H1 (cell line): ENCODE results near the gene MRPL22.

Experiments used
- JUND ChIP-seq: IDR thresholded peaks from 2 replicates; pipeline ENCODE4 v1.6.1; 2011; ENCODE audit warnings: mild to moderate bottlenecking, improper control_type of control experiment, low read length
- POLR2AphosphoS5 ChIP-seq: IDR thresholded peaks from 2 replicates; pipeline ENCODE4 v1.6.1; 2011; ENCODE audit warnings: low read depth, low read length
- SP1 ChIP-seq: IDR thresholded peaks from 2 replicates; pipeline ENCODE4 v1.6.1; 2011; ENCODE audit warnings: low read depth, low read length
- SP2 ChIP-seq: IDR thresholded peaks from 2 replicates; pipeline ENCODE4 v1.6.1; 2012; ENCODE audit warnings: mild to moderate bottlenecking, low read length, inconsistent platforms
- TAF1 ChIP-seq: IDR thresholded peaks from 2 replicates; pipeline ENCODE4 v1.6.1; 2011; ENCODE audit warnings: mild to moderate bottlenecking, low read depth, low read length
- TF ChIP-seq, protein P1 (sequence below), 3 experiments: IDR thresholded peaks; 1 replicate in 2 of 3; 2 replicates in 1 of 3; pipeline versions ENCODE4 v1.5.1 to v1.6.1; 2011; ENCODE audit warnings: low read length in 3 of 3, mild to moderate bottlenecking in 3 of 3, inconsistent platforms in 2 of 3, low read depth in 1 of 3, moderate library complexity in 1 of 3; ENCODE audit not compliant: insufficient read depth in 1 of 3; ENCODE audit errors: control extremely low read depth in 1 of 3

DNA sequence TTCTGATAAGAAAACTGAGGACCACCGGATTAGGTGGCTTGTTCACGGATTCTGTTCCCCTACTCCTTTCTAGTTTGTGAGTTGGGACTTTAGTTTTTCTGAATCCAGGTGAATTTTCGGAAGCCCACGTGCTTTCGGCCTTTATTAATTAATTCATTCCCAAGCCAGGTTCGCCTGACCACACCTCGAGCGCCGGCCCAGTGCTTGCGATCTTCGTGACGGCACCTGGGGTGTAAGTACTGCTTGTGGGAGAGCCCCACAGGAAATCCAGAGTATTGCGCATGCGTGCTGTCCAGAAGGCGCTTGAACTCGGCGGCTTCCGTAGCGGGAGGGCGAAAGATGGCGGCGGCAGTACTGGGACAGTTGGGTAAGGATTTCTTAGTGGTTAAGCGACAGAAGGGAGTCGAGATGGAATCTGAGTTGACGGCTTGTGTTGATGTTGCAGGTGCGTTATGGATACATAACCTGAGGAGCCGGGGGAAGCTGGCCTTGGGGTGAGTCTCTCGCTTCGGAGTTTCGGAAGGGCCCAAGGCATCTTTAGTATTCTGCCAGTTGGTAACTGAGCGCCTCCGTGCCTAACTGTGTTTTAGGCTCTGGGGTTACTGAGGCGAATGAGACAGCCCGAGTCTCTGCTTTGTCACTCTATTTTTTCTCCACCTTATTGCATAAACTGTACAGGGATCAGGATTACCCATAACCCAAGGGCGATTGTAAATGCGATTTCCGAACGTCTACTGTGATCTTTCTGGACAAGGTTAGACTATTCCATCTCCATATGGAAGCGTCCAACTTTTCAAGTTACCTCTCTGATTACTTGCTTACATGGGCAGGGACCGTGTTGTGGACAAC, at the start of gene MRPL22:
- TF ChIP-seq SP1 (no peak), TAF1 (peak; percentile 93), SP2 (no peak), JUND (no peak), POLR2AphosphoS5 (peak; percentile 78)
- TF ChIP-seq, protein P1, sequence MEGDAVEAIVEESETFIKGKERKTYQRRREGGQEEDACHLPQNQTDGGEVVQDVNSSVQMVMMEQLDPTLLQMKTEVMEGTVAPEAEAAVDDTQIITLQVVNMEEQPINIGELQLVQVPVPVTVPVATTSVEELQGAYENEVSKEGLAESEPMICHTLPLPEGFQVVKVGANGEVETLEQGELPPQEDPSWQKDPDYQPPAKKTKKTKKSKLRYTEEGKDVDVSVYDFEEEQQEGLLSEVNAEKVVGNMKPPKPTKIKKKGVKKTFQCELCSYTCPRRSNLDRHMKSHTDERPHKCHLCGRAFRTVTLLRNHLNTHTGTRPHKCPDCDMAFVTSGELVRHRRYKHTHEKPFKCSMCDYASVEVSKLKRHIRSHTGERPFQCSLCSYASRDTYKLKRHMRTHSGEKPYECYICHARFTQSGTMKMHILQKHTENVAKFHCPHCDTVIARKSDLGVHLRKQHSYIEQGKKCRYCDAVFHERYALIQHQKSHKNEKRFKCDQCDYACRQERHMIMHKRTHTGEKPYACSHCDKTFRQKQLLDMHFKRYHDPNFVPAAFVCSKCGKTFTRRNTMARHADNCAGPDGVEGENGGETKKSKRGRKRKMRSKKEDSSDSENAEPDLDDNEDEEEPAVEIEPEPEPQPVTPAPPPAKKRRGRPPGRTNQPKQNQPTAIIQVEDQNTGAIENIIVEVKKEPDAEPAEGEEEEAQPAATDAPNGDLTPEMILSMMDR (IDR thresholded peaks at IDR 0.05; ENCODE audit: control extremely low read depth in 1 of 3, insufficient read depth in 1 of 3, low read depth in 1 of 3, low read length in 3 of 3): no peak
